Psoas muscle (tissue), 8 donors: ENCODE results near the gene ASPRV1. TPM values are rescaled to one million over a fixed set of nuclear protein-coding genes. Genes with fewer than 3 reads are reported as not detected.
A peak's percentile ranks its signal among the peaks of the same experiment; 100 is the strongest.

Experiments used
- ATAC-seq, 4 donors: fragments of 200-7000 bp; cut with Tn5 transposase; one replicate each; pipeline ENCODE4 v1.9.1; 2020; ENCODE audit warnings: moderate library complexity in 3 of 4, mild to moderate bottlenecking in 2 of 4
- DNase-seq, 2 donors: peaks; one replicate each; pipeline ENCODE4 v3.0.0-alpha.2; 2020
- H3K27ac ChIP-seq: fragments of 200-600 bp; one replicate; pipeline ENCODE4 v1.8.0; 2022
- H3K27me3 ChIP-seq, 3 donors: fragments of 200-600 bp in 1 of 3; one replicate each; pipeline versions ENCODE4 v1.6.1 to v1.8.0; 2013 to 2022; ENCODE audit warnings: low read length in 2 of 3, mild to moderate bottlenecking in 2 of 3, moderate library complexity in 1 of 3; ENCODE audit not compliant: insufficient read depth in 3 of 3
- H3K36me3 ChIP-seq, 2 donors: fragments of 200-600 bp in 1 of 2; one replicate each; pipeline versions ENCODE4 v1.6.1 to v1.8.0; 2013 to 2022; ENCODE audit warnings: low read depth in 1 of 2, mild to moderate bottlenecking in 1 of 2, moderate library complexity in 1 of 2; ENCODE audit not compliant: insufficient read depth in 1 of 2
- H3K4me1 ChIP-seq: fragments of 200-600 bp; one replicate; pipeline ENCODE4 v1.8.0; 2022
- H3K4me3 ChIP-seq: fragments of 200-600 bp; one replicate; pipeline ENCODE4 v1.8.0; 2022; ENCODE audit warnings: mild to moderate bottlenecking
- H3K9me3 ChIP-seq: fragments of 200-600 bp; one replicate; pipeline ENCODE4 v1.8.0; 2022
- CTCF ChIP-seq: fragments of 200-600 bp; IDR thresholded peaks from one replicate; pipeline ENCODE4 v1.8.0; 2022; ENCODE audit warnings: antibody characterized with exemption
- WGBS, 3 donors: extraction: QIAGEN DNeasy Blood & Tissue Kit; methylation state at CpG; one replicate each; pipeline versions ENCODE4 v1.1.6 to v1.1.7; 2013; 5-methylcytosine and 5-hydroxymethylcytosine counted together
- intact Hi-C, 2 donors: fragments of 100-400 bp; cut with DNase I; formaldehyde crosslinking; loops; one replicate each; pipeline versions ENCODE4 v1.11.0 to v1.14.2; 2022
- polyA plus RNA-seq, 3 donors: library from polyadenylated mRNA; stranded (reverse); fragments of 200-250 nt; gene quantifications; one replicate each; pipeline ENCODE4 v1.2.3, GENCODE V29; 2013
- total RNA-seq, 4 donors: library from RNA; stranded (reverse); fragmentation: NEBNext Ultra II Directional in 2 of 4; extraction: Animal tissue kit (Norgen Biotek cat#: 25700) in 2 of 4; gene quantifications; one replicate each; pipeline versions ENCODE4 v1.2.1 to v1.2.4, GENCODE V29; 2021 to 2023
- donor health status: healthy with polysubstance abuse.
- donor health status: DM: no; HTN: no; CAD: no; lungs with moderate emphysema.
- donor health status: Bipolar disorder and iron deficiency.
- donor health status: healthy.
- donor health status: DM: yes; HTN: yes; CAD: no.
- donor health status: DM: no; HTN: no; CAD: no.
- donor health status: DM: no; HTN: no; CAD: no.
- donor health status: DM: yes; HTN: yes; CAD: no.

ASPRV1 gene
- total and polyA plus RNA-seq, 7 donors = 0.20 to 1.8 (median 1.0) TPM

- Histone ChIP-seq H3K36me3 (peaks cover 0 to 57% of the 10 kb centered on the region in 2 donors), H3K4me1 (peaks cover 19% of the 10 kb centered on the region), H3K27me3 (no peaks in the 10 kb centered on the region), H3K9me3 (no peaks in the 10 kb centered on the region), H3K4me3 (no peak overlapping the region), H3K27ac (peak overlapping the region; percentile 98)
- peak; percentile 71 for TF ChIP-seq CTCF
- DNase-seq (no peak), ATAC-seq (no peak)
- intact Hi-C loops = loop anchor here (5.0 kb wide), 6 partner anchors 155 to 390 kb away; partner anchors contain the start of genes FAM136A (in 2 of the 2), C2orf42 (in 1 of the 2) and PCBP1 (in 1 of the 2)
- 1 to 8% (median 2%) methylated on average over 2 of the region's 2 CpGs for WGBS, 3 donors
Observed at GRCh38 chr2:69911985-69912563, 49.4 kb downstream of the ASPRV1 start.

Other genes with a start within 250 kb of the ASPRV1 start
- gene ANXA4, start 219.5 kb downstream of the ASPRV1 start, total RNA-seq = 10 to 100 TPM; 19.4 to 29.0 (median 23.4) TPM
- gene ANXA4, start 219.5 kb downstream of the ASPRV1 start, polyA plus RNA-seq = 10 to 100 TPM; 13.2 to 17.0 (median 13.2) TPM
- gene GMCL1, start 132.0 kb downstream of the ASPRV1 start, total RNA-seq = 1 to 10 TPM; 3.0 to 4.1 (median 3.1) TPM
- gene GMCL1, start 132.0 kb downstream of the ASPRV1 start, polyA plus RNA-seq = 1 to 10 TPM; 1.3 to 2.9 (median 2.0) TPM
- 100 to 1,000 TPM in 1 of 4 donors, 10 to 100 TPM in 3; 78.7 to 113 (median 90.2) TPM for gene SNRNP27, start 67.7 kb downstream of the ASPRV1 start, total RNA-seq
- 100 to 1,000 TPM in 1 of 3 donors, 10 to 100 TPM in 2; 75.9 to 215 (median 83.3) TPM for gene SNRNP27, start 67.7 kb downstream of the ASPRV1 start, polyA plus RNA-seq
- 10 to 100 TPM in 1 of 4 donors, 1 to 10 TPM in 3; 6.4 to 11.9 (median 7.6) TPM for gene MXD1, start 46.5 kb downstream of the ASPRV1 start, total RNA-seq
- gene MXD1, start 46.5 kb downstream of the ASPRV1 start, polyA plus RNA-seq = 1 to 10 TPM; 2.8 to 3.9 (median 3.3) TPM
- 100 to 1,000 TPM; 423 to 683 (median 522) TPM for gene PCBP1, start 125.8 kb upstream of the ASPRV1 start, total RNA-seq
- 100 to 1,000 TPM; 522 to 746 (median 549) TPM for gene PCBP1, start 125.8 kb upstream of the ASPRV1 start, polyA plus RNA-seq
- 10 to 100 TPM in 2 of 4 donors, 1 to 10 TPM in 2; 6.4 to 11.0 (median 9.2) TPM for gene C2orf42, start 229.4 kb upstream of the ASPRV1 start, total RNA-seq
- gene C2orf42, start 229.4 kb upstream of the ASPRV1 start, polyA plus RNA-seq = 10 to 100 TPM in 1 of 3 donors, 1 to 10 TPM in 2; 5.3 to 13.3 (median 6.4) TPM